Fibroblast of the aortic adventitia (primary cell): ENCODE measurements around the gene MCM10. TPM values are rescaled to one million over a fixed set of nuclear protein-coding genes. Genes with fewer than 3 reads are reported as not detected.
"Not testable (repeated sequence)": the region's sequence is repeated elsewhere in the genome, so short reads cannot be mapped to it uniquely, and the experiment has no call there.

Experiments
- DNase-seq: peaks from one replicate; pipeline ENCODE4 v3.0.0-alpha.2; 2010; ENCODE audit warnings: low read depth
- H3K4me3 ChIP-seq: 2 replicates; pipeline ENCODE4 v1.5.1; 2011; ENCODE audit warnings: low read depth, mild to moderate bottlenecking, control low read depth, low read length, moderate library complexity
- total RNA-seq: library from RNA; depleted of rRNA; stranded (reverse); fragments of >200 nt; gene quantifications from 2 replicates; pipeline ENCODE4 v1.2.3, GENCODE V29; 2012; ENCODE audit warnings: low replicate concordance
- TF ChIP-seq, protein P1 (sequence below): IDR thresholded peaks from 2 replicates; pipeline ENCODE4 v1.5.1; 2011; ENCODE audit warnings: mild to moderate bottlenecking, low read length, control low read depth, inconsistent platforms; ENCODE audit not compliant: insufficient read depth

Gene MCM10
- total RNA-seq, 1 donor, result 19.5 TPM

- DNase-seq, result no peak
- no peak overlapping the region for H3K4me3 ChIP-seq
- TF ChIP-seq, protein P1, sequence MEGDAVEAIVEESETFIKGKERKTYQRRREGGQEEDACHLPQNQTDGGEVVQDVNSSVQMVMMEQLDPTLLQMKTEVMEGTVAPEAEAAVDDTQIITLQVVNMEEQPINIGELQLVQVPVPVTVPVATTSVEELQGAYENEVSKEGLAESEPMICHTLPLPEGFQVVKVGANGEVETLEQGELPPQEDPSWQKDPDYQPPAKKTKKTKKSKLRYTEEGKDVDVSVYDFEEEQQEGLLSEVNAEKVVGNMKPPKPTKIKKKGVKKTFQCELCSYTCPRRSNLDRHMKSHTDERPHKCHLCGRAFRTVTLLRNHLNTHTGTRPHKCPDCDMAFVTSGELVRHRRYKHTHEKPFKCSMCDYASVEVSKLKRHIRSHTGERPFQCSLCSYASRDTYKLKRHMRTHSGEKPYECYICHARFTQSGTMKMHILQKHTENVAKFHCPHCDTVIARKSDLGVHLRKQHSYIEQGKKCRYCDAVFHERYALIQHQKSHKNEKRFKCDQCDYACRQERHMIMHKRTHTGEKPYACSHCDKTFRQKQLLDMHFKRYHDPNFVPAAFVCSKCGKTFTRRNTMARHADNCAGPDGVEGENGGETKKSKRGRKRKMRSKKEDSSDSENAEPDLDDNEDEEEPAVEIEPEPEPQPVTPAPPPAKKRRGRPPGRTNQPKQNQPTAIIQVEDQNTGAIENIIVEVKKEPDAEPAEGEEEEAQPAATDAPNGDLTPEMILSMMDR, result no peak
Measured at GRCh38 chr10:13233358-13233757, 72.0 kb downstream of the MCM10 start.

DNA sequence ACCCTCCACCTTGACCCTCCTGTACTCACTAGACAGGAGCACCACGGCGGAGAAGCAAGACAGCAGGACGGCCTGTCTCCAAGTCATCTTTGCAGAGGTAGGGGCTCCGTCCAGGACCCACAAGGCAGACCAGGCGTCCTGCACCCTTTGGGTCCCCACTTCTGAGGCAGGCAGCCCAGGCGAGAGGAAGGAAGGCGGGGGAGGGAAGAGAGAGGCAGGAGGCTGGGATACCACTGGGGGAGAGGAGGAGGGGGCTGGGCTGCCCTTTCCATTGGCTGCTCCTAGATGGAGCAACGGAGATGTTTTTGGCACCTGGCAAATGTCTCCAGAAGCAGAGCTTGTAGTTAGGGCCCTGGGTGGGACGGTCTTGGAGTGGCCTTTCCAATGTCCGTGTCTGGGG, 72.8 kb downstream of the MCM10 start, which contains the start of gene UCMA:
UCMA (minus strand) TSS at position 203 of the 400 bp plus-strand sequence; CDS start at position 87, 116 bp downstream.
- no peak within 1 kb of the TSS for H3K4me3 ChIP-seq
- TF ChIP-seq, protein P1, result no peak
- DNase-seq, result no peak

- DNase-seq, H3K4me3 ChIP-seq: not testable (repeated sequence)
Measured at GRCh38 chr10:13234736-13235135, 73.4 kb downstream of the MCM10 start.

- H3K4me3 ChIP-seq, result no peak overlapping the region
- no peak for DNase-seq
- TF ChIP-seq, protein P1, result no peak
Measured at GRCh38 chr10:13236638-13237037, 75.3 kb downstream of the MCM10 start.

DNA sequence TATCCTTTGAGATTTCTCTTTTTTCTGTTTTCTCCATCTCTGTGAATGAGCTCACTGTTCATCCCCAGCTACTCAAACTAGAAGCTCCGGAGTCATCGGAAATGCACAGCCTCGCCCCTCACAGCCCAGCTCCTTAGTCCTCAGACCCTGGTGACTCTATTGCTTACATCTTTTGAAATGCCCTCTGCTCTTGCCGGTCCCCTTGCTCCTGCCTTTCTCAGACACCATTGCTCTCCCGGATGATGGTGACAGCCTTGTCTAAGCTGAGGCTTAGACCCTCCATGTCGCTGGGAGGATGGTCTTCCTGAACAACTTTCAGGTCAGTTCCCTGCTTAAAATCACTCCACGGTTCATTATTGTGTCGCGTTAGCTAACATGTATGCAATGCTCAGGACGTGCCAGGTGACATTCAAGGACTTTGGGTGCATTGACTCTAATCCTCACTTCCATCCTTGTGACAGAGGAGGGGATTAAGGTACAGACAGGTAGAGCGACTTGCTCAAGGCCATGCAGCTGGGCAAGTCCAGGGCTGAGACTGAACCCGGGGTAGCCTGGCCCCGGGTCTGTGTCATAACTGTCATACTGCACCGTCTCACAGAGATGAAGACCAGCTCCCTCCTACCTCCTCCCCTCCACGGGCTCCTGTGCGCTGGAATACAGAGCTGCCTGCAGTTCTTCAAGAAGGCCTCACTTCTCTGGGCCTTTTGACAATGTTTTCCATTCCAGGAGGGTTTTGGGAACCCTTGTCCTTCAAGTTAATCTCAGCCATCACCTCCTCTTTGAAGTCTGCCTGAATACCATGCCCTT, 77.1 kb downstream of the MCM10 start:
- no peak for DNase-seq

DNA sequence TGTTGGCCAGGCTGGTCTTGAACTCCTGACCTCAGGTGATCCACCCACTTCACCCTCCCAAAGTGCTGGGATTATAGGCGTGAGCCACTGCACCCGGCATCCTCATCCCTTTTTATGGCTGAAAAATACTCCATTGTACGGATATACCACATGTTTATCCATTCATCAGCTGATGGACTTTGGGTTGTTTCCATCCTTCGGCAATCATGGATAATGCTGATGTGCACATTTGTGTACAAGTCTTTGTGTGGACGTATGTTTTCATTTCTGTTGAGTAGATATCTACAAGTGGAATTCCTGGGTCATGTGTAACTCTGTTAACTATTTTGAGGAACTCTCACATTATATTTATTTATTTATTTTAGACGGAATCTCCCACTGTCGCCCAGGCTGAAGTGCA, 78.6 kb downstream of the MCM10 start:
- no peak overlapping the region for H3K4me3 ChIP-seq
- TF ChIP-seq, protein P1, result no peak
- no peak for DNase-seq

More for the DNA sequence above, 77.1 kb downstream of the MCM10 start:
- TF ChIP-seq, protein P1, result no peak
- H3K4me3 ChIP-seq, result no peak overlapping the region

GRCh38 chr10:13241613-13242012, 80.3 kb downstream of the MCM10 start:
- no peak overlapping the region for H3K4me3 ChIP-seq
- TF ChIP-seq, protein P1, result no peak
- no peak for DNase-seq

GRCh38 chr10:13242260-13242659, 80.9 kb downstream of the MCM10 start:
- not testable (repeated sequence) for DNase-seq, H3K4me3 ChIP-seq
